HEK293T (cell line): ENCODE data around the gene ANAPC16.

Experiments
- CTCF ChIA-PET: fragments of 350-600 bp; formaldehyde crosslinking; extraction: SDS; loops from one replicate; lab custom pipeline; 2021; ENCODE audit warnings: antibody characterized with exemption, inconsistent platforms; lab: Yijun Ruan, JAX
- POLR2A ChIA-PET: fragments of 350-600 bp; formaldehyde crosslinking; extraction: SDS; loops from one replicate; lab custom pipeline; 2020; ENCODE audit warnings: antibody characterized with exemption, inconsistent platforms; lab: Yijun Ruan, JAX
- DNase-seq: peaks from one replicate; pipeline ENCODE4 v3.0.0; 2012; ENCODE audit warnings: mixed read lengths; ENCODE audit errors: extremely low spot score
- ARNT ChIP-seq: fragments of 450-650 bp; IDR thresholded peaks from 2 replicates; pipeline ENCODE4 v1.6.1; 2017; ENCODE audit warnings: mild to moderate bottlenecking
- BHLHE40 ChIP-seq: fragments of 450-650 bp; IDR thresholded peaks from 2 replicates; pipeline ENCODE4 v1.6.1; 2016; ENCODE audit warnings: mild to moderate bottlenecking, moderate library complexity, borderline replicate concordance
- CTBP1 ChIP-seq: fragments of 450-650 bp; IDR thresholded peaks from 2 replicates; pipeline ENCODE4 v1.6.1; 2016; ENCODE audit warnings: borderline replicate concordance
- ELF4 ChIP-seq: fragments of 450-650 bp; IDR thresholded peaks from 2 replicates; pipeline ENCODE4 v1.6.1; 2017; ENCODE audit warnings: antibody characterized with exemption
- FOXA1 ChIP-seq: fragments of 450-650 bp; IDR thresholded peaks from 2 replicates; pipeline ENCODE4 v1.6.1; 2016; ENCODE audit warnings: mild to moderate bottlenecking
- FOXK2 ChIP-seq: fragments of 450-650 bp; IDR thresholded peaks from 2 replicates; pipeline ENCODE4 v1.6.1; 2016; ENCODE audit warnings: mild to moderate bottlenecking
- FOXM1 ChIP-seq: fragments of 450-650 bp; IDR thresholded peaks from 2 replicates; pipeline ENCODE4 v1.6.1; 2017; ENCODE audit warnings: mild to moderate bottlenecking, borderline replicate concordance
- HDGF ChIP-seq: fragments of 450-650 bp; IDR thresholded peaks from 2 replicates; pipeline ENCODE4 v1.6.1; 2017; ENCODE audit warnings: antibody characterized with exemption, borderline replicate concordance
- L3MBTL2 ChIP-seq: fragments of 450-650 bp; conservative IDR thresholded peaks from 2 replicates; pipeline ENCODE4 v1.6.1; 2016; ENCODE audit warnings: mild to moderate bottlenecking
- LEF1 ChIP-seq: fragments of 450-650 bp; IDR thresholded peaks from 2 replicates; pipeline ENCODE4 v1.6.1; 2017; ENCODE audit warnings: mild to moderate bottlenecking, borderline replicate concordance
- NFRKB ChIP-seq: fragments of 450-650 bp; IDR thresholded peaks from 2 replicates; pipeline ENCODE4 v1.6.1; 2016; ENCODE audit warnings: mild to moderate bottlenecking, moderate library complexity
- SP1 ChIP-seq: fragments of 450-650 bp; IDR thresholded peaks from 2 replicates; pipeline ENCODE4 v1.6.1; 2017
- SUZ12 ChIP-seq: fragments of 450-650 bp; IDR thresholded peaks from 2 replicates; pipeline ENCODE4 v1.6.1; 2016; ENCODE audit warnings: mild to moderate bottlenecking
- TARDBP ChIP-seq: fragments of 450-650 bp; IDR thresholded peaks from 2 replicates; pipeline ENCODE4 v1.6.1; 2016
- ZNF384 ChIP-seq: fragments of 450-650 bp; IDR thresholded peaks from 2 replicates; pipeline ENCODE4 v1.6.1; 2016
- TF ChIP-seq, protein P1 (sequence below): fragments of 450-650 bp; IDR thresholded peaks from 2 replicates; pipeline ENCODE4 v1.6.1; 2016

Gene ANAPC16

DNA sequence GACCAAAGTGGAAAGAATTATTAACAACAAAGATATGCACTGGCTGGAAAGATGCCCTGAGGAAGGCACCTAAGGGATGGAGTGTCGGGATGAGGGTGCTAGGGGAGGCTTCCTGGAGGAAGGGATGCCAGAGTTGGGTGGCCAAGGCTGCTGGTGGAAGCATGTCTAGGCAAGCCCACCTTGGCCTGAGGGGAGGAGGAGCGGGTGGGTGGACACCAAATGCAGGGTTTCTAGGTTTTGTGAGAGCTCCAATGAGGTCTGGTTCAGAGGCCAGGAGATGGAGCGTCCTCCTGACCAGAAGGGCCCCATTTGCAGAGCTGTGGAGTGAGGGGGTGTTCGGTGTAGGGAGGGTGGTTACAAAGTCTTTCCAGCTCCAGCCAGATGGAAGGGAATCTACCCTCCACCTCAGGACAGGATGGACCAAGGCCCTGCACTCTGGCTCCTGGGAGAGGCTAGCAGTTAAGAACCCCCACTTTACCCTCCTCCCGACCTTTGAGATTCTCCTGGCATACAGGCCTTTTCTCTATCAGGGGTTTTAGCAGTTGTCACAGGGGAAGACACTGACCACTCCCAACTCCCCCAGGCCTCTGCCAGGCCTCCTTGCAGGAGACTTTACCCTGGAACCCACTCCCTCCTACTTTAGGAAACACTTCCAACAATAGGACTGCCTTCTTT is 54.9 kb downstream of the ANAPC16 start:
- DNase-seq: no peak
- ChIA-PET CTCF (interaction anchor here (1.0 kb wide), 1 partner anchor 46 kb away, joined by 3 read pairs; no protein-coding TSS in a partner anchor), POLR2A (interaction anchor here (1.1 to 11.4 kb wide), 3 partner anchors 14 to 50 kb away, joined by 3 to 317 read pairs (median 16); no protein-coding TSS in a partner anchor)
- TF ChIP-seq FOXK2 (no peak), ELF4 (no peak), LEF1 (no peak), ZNF384 (no peak), CTBP1 (no peak), TARDBP (no peak), FOXM1 (no peak)

DNA sequence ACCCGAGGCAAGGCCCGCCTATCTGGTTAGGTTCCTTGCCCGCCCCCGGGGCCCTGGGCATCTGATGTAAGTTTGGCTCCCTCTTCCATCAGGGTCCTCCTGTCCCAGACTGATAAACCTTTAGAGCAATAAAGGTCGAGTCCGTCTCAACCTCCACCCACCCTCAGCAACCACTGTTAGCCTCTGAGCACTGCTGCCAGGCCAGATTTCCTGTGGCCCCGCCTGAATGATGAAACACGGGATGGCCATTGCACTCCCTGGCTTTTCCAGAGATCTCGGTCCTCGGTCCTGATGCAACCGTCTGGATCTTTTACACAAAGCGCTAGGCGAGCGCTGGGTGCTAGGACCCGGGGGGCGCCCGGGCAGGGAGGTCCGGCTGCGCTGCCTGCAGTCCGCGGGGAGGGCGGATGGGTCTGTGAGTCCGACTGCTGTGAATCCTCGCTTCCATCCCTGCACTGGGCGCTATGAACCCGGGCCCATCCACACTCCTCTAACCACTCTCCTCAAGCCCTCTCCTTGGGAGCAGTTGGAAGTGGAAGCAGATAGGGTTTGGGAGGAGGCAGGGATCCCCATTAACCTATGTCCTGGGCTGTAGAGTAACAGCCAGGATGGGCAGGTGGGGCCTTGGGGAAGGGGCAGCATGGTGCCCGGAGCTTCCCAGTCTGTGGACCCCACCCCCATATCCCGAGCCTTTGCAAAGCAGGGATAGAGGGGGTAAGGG is 57.0 kb downstream of the ANAPC16 start:
- POLR2A ChIA-PET: interaction anchor here (0.6 to 12.9 kb wide), 43 partner anchors 8 to 422 kb away, joined by 3 to 517 read pairs (median 5); partner anchors contain the start of genes ANAPC16, ASCC1 and PSAP
- TF ChIP-seq FOXM1 (peak; percentile 81; the same call in 1 of the 2 replicates), FOXK2 (no peak), L3MBTL2 (no peak), HDGF (no peak), SP1 (no peak), ARNT (no peak), ELF4 (no peak), CTBP1 (peak; percentile 85), ZNF384 (no peak), NFRKB (no peak), LEF1 (no peak)
- CTCF ChIA-PET: interaction anchor here (0.5 to 0.7 kb wide), 3 partner anchors 12 to 315 kb away, joined by 3 to 5 read pairs (median 3); no protein-coding TSS in a partner anchor
- DNase-seq: peak; percentile 81

DNA sequence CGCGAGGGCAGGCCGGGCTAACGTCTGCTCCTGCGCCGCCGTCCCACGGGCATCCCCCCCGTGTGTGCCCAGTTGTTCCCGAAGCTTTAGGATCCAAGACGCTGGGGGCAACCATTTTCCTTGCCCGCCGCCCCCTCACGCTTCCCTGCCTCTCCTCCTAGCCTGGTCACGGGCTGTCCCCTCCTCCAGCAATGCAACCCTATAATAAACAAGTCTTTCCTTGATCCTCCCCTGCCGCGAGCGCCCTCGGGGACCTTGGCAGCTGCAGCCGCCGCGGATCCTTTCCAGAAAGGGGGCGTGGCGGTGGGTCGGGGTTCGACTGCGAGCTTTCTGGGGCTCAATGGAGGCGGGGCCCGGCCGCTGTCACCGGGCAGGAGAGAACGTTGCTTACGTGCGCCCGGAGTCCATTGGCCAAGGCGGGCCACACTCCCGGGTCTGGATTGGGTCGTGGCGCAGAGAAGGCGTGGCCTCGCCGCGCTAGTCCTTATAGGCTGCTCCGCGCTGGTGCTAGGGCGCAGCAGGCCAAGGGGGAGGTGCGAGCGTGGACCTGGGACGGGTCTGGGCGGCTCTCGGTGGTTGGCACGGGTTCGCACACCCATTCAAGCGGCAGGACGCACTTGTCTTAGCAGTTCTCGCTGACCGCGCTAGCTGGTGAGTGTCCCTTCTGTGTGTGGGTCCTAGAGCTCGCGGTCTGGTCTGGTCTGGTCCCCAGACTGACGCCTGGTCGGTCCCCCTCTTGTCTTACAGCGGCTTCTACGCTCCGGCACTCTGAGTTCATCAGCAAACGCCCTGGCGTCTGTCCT is 57.8 kb downstream of the ANAPC16 start, which contains the start of gene DDIT4:
Gene DDIT4 (plus strand): TSS at position 515 of the 803 bp plus-strand sequence. CDS start 293 bp downstream, outside the sequence.
- DNase-seq: peak; percentile 95
- ChIA-PET POLR2A (interaction anchor here (0.6 to 12.9 kb wide), 46 partner anchors 8 to 560 kb away, joined by 3 to 517 read pairs (median 5); partner anchors contain the start of genes ANAPC16, ASCC1 and PSAP), CTCF (interaction anchor here (0.5 to 0.7 kb wide), 3 partner anchors 12 to 49 kb away, joined by 3 to 5 read pairs (median 3); no protein-coding TSS in a partner anchor)
- peak; percentile 92; the same call in 1 of the 2 replicates for TF ChIP-seq ELF4
- no peak for TF ChIP-seq BHLHE40

DNA sequence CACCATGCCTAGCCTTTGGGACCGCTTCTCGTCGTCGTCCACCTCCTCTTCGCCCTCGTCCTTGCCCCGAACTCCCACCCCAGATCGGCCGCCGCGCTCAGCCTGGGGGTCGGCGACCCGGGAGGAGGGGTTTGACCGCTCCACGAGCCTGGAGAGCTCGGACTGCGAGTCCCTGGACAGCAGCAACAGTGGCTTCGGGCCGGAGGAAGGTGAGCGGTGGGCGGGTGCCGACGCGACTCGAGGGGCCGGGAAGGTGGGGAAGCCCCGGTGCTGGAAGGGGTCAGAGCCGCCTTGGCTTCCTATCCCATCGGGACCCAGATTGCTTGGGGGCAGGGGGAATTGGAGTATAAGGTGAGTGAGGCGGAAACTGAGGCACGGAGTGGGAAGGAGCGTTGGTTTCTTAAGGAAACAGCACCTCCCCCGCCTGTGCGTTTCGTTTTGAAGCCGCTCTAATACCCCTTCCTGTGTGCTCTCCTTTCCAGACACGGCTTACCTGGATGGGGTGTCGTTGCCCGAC is 58.5 kb downstream of the ANAPC16 start:
- no peak for DNase-seq
- POLR2A ChIA-PET: interaction anchor here (0.6 to 12.9 kb wide), 40 partner anchors 9 to 560 kb away, joined by 3 to 517 read pairs (median 7); partner anchors contain the start of genes ANAPC16 and ASCC1

DNA sequence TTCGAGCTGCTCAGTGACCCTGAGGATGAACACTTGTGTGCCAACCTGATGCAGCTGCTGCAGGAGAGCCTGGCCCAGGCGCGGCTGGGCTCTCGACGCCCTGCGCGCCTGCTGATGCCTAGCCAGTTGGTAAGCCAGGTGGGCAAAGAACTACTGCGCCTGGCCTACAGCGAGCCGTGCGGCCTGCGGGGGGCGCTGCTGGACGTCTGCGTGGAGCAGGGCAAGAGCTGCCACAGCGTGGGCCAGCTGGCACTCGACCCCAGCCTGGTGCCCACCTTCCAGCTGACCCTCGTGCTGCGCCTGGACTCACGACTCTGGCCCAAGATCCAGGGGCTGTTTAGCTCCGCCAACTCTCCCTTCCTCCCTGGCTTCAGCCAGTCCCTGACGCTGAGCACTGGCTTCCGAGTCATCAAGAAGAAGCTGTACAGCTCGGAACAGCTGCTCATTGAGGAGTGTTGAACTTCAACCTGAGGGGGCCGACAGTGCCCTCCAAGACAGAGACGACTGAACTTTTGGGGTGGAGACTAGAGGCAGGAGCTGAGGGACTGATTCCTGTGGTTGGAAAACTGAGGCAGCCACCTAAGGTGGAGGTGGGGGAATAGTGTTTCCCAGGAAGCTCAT is 59.0 kb downstream of the ANAPC16 start:
- POLR2A ChIA-PET: interaction anchor here (0.6 to 12.9 kb wide), 32 partner anchors 8 to 403 kb away, joined by 3 to 517 read pairs (median 8); partner anchors contain the start of genes ANAPC16 and ASCC1
- TF ChIP-seq ELF4 (no peak), ZNF384 (no peak), SUZ12 (no peak), FOXA1 (no peak), ARNT (no peak), FOXM1 (no peak), BHLHE40 (no peak), LEF1 (no peak), L3MBTL2 (no peak; the same call in 1 of the 2 replicates)
- TF ChIP-seq, protein P1, sequence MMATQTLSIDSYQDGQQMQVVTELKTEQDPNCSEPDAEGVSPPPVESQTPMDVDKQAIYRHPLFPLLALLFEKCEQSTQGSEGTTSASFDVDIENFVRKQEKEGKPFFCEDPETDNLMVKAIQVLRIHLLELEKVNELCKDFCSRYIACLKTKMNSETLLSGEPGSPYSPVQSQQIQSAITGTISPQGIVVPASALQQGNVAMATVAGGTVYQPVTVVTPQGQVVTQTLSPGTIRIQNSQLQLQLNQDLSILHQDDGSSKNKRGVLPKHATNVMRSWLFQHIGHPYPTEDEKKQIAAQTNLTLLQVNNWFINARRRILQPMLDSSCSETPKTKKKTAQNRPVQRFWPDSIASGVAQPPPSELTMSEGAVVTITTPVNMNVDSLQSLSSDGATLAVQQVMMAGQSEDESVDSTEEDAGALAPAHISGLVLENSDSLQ: no peak
- peak; percentile 63 for DNase-seq
- CTCF ChIA-PET: interaction anchor here (0.6 to 1.9 kb wide), 9 partner anchors 10 to 58 kb away, joined by 3 to 11 read pairs (median 4); no protein-coding TSS in a partner anchor

More for the DNA sequence above, 58.5 kb downstream of the ANAPC16 start:
- TF ChIP-seq ARNT (no peak), FOXM1 (no peak), BHLHE40 (no peak), CTBP1 (no peak), NFRKB (no peak), HDGF (no peak), LEF1 (no peak), FOXA1 (no peak), FOXK2 (no peak), ZNF384 (no peak), ELF4 (no peak)
- TF ChIP-seq, protein P1: no peak
- CTCF ChIA-PET: interaction anchor here (0.7 to 1.9 kb wide), 5 partner anchors 9 to 54 kb away, joined by 3 to 11 read pairs (median 10); no protein-coding TSS in a partner anchor
